H9 (cell line): ENCODE measurements around the gene ANKHD1. TPM values are rescaled to one million over a fixed set of nuclear protein-coding genes. Genes with fewer than 3 reads are reported as not detected.

ENCODE experiments used
- DNase-seq: peaks from one replicate; pipeline ENCODE4 v3.0.0-alpha.2; 2017
- H2AFZ ChIP-seq: one replicate; pipeline ENCODE4 v1.6.1; 2013; ENCODE audit warnings: mild to moderate bottlenecking, low read length, control low read depth, moderate library complexity
- H2AK5ac ChIP-seq: 2 replicates; pipeline ENCODE4 v1.6.1; 2013; ENCODE audit warnings: low read length, control low read depth, mixed read lengths; ENCODE audit not compliant: insufficient read length
- H2BK120ac ChIP-seq: one replicate; pipeline ENCODE4 v1.6.1; 2013; ENCODE audit warnings: low read depth, mild to moderate bottlenecking, low read length, control low read depth, inconsistent platforms; ENCODE audit not compliant: poor library complexity, severe bottlenecking
- H2BK12ac ChIP-seq: 2 replicates; pipeline ENCODE4 v1.6.1; 2013; ENCODE audit warnings: low read length, control low read depth, mixed read lengths, low read depth; ENCODE audit not compliant: insufficient read length
- H2BK15ac ChIP-seq: 2 replicates; pipeline ENCODE4 v1.6.1; 2013; ENCODE audit warnings: low read depth, low read length, control low read depth
- H2BK20ac ChIP-seq: one replicate; pipeline ENCODE4 v1.6.1; 2013; ENCODE audit warnings: low read depth, mild to moderate bottlenecking, low read length, control low read depth, inconsistent platforms; ENCODE audit not compliant: poor library complexity, severe bottlenecking
- H2BK5ac ChIP-seq: 2 replicates; pipeline ENCODE4 v1.6.1; 2013; ENCODE audit warnings: low read length, control low read depth, mixed read lengths; ENCODE audit not compliant: insufficient read length
- H3K14ac ChIP-seq: 2 replicates; pipeline ENCODE4 v1.6.1; 2013; ENCODE audit warnings: low read length, control low read depth; ENCODE audit not compliant: insufficient read depth
- H3K18ac ChIP-seq: 2 replicates; pipeline ENCODE4 v1.6.1; 2013; ENCODE audit warnings: low read depth, mild to moderate bottlenecking, mixed read lengths, low read length, control low read depth; ENCODE audit not compliant: insufficient read length
- H3K23ac ChIP-seq: 2 replicates; pipeline ENCODE4 v1.6.1; 2013; ENCODE audit warnings: low read length, control low read depth, mixed read lengths, low read depth; ENCODE audit not compliant: insufficient read length
- H3K23me2 ChIP-seq: 2 replicates; pipeline ENCODE4 v1.6.1; 2013; ENCODE audit warnings: low read depth, mild to moderate bottlenecking, mixed read lengths, low read length, control low read depth; ENCODE audit not compliant: insufficient read length, poor library complexity, severe bottlenecking
- H3K27ac ChIP-seq: 2 replicates; pipeline ENCODE4 v1.5.1; 2013; ENCODE audit warnings: low read length, control low read depth, mixed read lengths, low read depth; ENCODE audit not compliant: insufficient read length
- H3K27me3 ChIP-seq: 2 replicates; pipeline ENCODE4 v1.6.1; 2013; ENCODE audit warnings: low read length, control low read depth, inconsistent platforms; ENCODE audit not compliant: insufficient read depth
- H3K4ac ChIP-seq: 2 replicates; pipeline ENCODE4 v1.6.1; 2013; ENCODE audit warnings: low read depth, mild to moderate bottlenecking, control low read depth, inconsistent platforms, low read length, moderate library complexity
- H3K4me1 ChIP-seq: 2 replicates; pipeline ENCODE4 v1.6.1; 2013; ENCODE audit warnings: low read length, control low read depth, inconsistent platforms; ENCODE audit not compliant: insufficient read depth
- H3K4me2 ChIP-seq: 2 replicates; pipeline ENCODE4 v1.6.1; 2013; ENCODE audit warnings: low read length, control low read depth, mixed read lengths; ENCODE audit not compliant: insufficient read length, insufficient read depth
- H3K56ac ChIP-seq: 2 replicates; pipeline ENCODE4 v1.6.1; 2013; ENCODE audit warnings: low read depth, mild to moderate bottlenecking, mixed read lengths, low read length, control low read depth; ENCODE audit not compliant: insufficient read length
- H3K79me1 ChIP-seq: 2 replicates; pipeline ENCODE4 v1.6.1; 2013; ENCODE audit warnings: low read depth, mild to moderate bottlenecking, moderate library complexity, low read length, control low read depth, inconsistent platforms; ENCODE audit not compliant: insufficient read depth, poor library complexity, severe bottlenecking
- H3K79me2 ChIP-seq: 2 replicates; pipeline ENCODE4 v1.6.1; 2013; ENCODE audit warnings: low read length, control low read depth, inconsistent platforms; ENCODE audit not compliant: insufficient read depth
- H3K9ac ChIP-seq: 2 replicates; pipeline ENCODE4 v1.6.1; 2013; ENCODE audit warnings: low read length, control low read depth, mixed read lengths; ENCODE audit not compliant: insufficient read length; ENCODE audit errors: extremely low read depth
- H3K9me3 ChIP-seq: one replicate; pipeline ENCODE4 v1.6.1; 2013; ENCODE audit warnings: low read depth, low read length, inconsistent platforms; ENCODE audit not compliant: control insufficient read depth
- H3T11ph ChIP-seq: one replicate; pipeline ENCODE4 v1.6.1; 2013; ENCODE audit warnings: mild to moderate bottlenecking, low read length, control low read depth, inconsistent platforms
- H4K20me1 ChIP-seq: one replicate; pipeline ENCODE4 v1.6.1; 2013; ENCODE audit not compliant: control insufficient read depth, insufficient read length, insufficient read depth
- H4K5ac ChIP-seq: 2 replicates; pipeline ENCODE4 v1.6.1; 2013; ENCODE audit warnings: low read depth, mild to moderate bottlenecking, mixed read lengths, low read length, control low read depth; ENCODE audit not compliant: insufficient read length
- H4K8ac ChIP-seq: replicated peaks from 2 replicates; pipeline ENCODE4 v1.6.1; 2013; ENCODE audit warnings: low read length, control low read depth, mixed read lengths, low read depth; ENCODE audit not compliant: insufficient read length
- H4K91ac ChIP-seq: 2 replicates; pipeline ENCODE4 v1.6.1; 2013; ENCODE audit warnings: low read depth, mild to moderate bottlenecking, moderate library complexity, mixed read lengths, low read length, control low read depth; ENCODE audit not compliant: insufficient read length
- H3K27ac Mint-ChIP-seq, 3 experiments: 2 replicates in 2 of 3; 3 replicates in 1 of 3; pipeline ENCODE4 v1.8.0; 2020 to 2021; ENCODE audit warnings: mixed read lengths in 3 of 3, mild to moderate bottlenecking in 1 of 3, moderate library complexity in 1 of 3
- H3K27me3 Mint-ChIP-seq: 2 replicates; pipeline ENCODE4 v1.8.0; 2021; ENCODE audit warnings: low read depth, mild to moderate bottlenecking, moderate library complexity, mixed read lengths
- H3K36me3 Mint-ChIP-seq, 3 experiments: 2 replicates in 2 of 3; 3 replicates in 1 of 3; pipeline ENCODE4 v1.8.0; 2020 to 2021; ENCODE audit warnings: low read depth in 3 of 3, mixed read lengths in 3 of 3; ENCODE audit not compliant: insufficient read depth in 1 of 3
- H3K4me1 Mint-ChIP-seq, 2 experiments: 2 replicates each; pipeline ENCODE4 v1.8.0; 2020; ENCODE audit warnings: mixed read lengths in 2 of 2
- H3K4me3 Mint-ChIP-seq, 2 experiments: 2 replicates in 1 of 2; 3 replicates in 1 of 2; pipeline ENCODE4 v1.8.0; 2020 to 2021; ENCODE audit warnings: mild to moderate bottlenecking in 2 of 2, mixed read lengths in 2 of 2, moderate library complexity in 1 of 2
- H3K9me3 Mint-ChIP-seq, 2 experiments: 2 replicates in 1 of 2; 3 replicates in 1 of 2; pipeline ENCODE4 v1.8.0; 2020; ENCODE audit warnings: mild to moderate bottlenecking in 2 of 2, mixed read lengths in 2 of 2, moderate library complexity in 1 of 2
- WGBS: extraction: QIAGEN DNeasy Blood & Tissue Kit; methylation state at CpG from one replicate; pipeline ENCODE4 v1.1.7; 2013; ENCODE audit warnings: missing lambda C conversion rate, low lambda C conversion rate, mixed read lengths; ENCODE audit not compliant: insufficient read length; ENCODE audit errors: extremely low coverage; 5-methylcytosine and 5-hydroxymethylcytosine counted together
- total RNA-seq: library from RNA; stranded (reverse); gene quantifications from 2 replicates; pipeline ENCODE4 v1.2.1, GENCODE V29; 2021
- TF ChIP-seq, protein P1 (sequence below): fragments of 200-600 bp; sonication (generic); conservative IDR thresholded peaks from 3 replicates; pipeline ENCODE4 v1.8.0; 2021; ENCODE audit warnings: antibody characterized with exemption, mild to moderate bottlenecking

ANKHD1 gene
- total RNA-seq, 1 experiment from 2014 or later, result 105 TPM

DNA sequence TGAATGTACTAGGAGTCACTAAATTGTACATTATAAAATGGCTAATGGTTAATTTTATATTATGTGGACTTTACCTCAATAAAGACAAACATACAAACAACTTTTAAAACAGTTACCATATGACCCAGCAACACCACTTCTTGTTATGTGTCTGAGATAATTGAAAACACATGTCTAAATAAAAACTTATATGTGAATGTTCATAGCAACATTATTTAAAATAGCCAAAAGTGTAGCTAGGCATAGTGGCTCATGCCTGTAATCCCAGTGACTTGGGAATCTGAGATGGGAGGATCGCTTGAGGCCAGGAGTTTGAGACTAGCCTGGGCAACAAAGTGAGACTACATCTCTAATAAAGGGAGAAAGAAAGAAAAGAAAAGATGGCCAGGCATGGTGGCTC is 185.9 kb downstream of the ANKHD1 start:
- Histone ChIP-seq H2AFZ (no peak overlapping the region), H3K27ac (no peak overlapping the region), H2BK5ac (no peak overlapping the region), H4K5ac (no peak overlapping the region), H3K14ac (no peak overlapping the region), H3K9ac (no peak overlapping the region), H3K23ac (no peak overlapping the region), H2BK120ac (no peak overlapping the region), H3K23me2 (no peaks in the 10 kb centered on the region), H2BK20ac (no peak overlapping the region), H2AK5ac (no peak overlapping the region), H3K9me3 (no peaks in the 10 kb centered on the region), H2BK12ac (no peak overlapping the region), H3K4me2 (no peak overlapping the region), H2BK15ac (no peak overlapping the region), H4K91ac (no peak overlapping the region), H3K4ac (no peak overlapping the region), H3K27me3 (no peaks in the 10 kb centered on the region), H4K8ac (no peak overlapping the region), H3K4me1 (no peaks in the 10 kb centered on the region), H3K18ac (no peak overlapping the region), H3K79me1 (no peaks in the 10 kb centered on the region), H4K20me1 (no peaks in the 10 kb centered on the region), H3K79me2 (no peaks in the 10 kb centered on the region), H3T11ph (no peak overlapping the region), H3K56ac (no peak overlapping the region)
- Mint-ChIP-seq H3K27ac (no peak overlapping the region), H3K36me3 (no peaks in the 10 kb centered on the region), H3K9me3 (peaks cover 9 to 13% of the 10 kb centered on the region in 2 experiments), H3K27me3 (peaks cover 7% of the 10 kb centered on the region), H3K4me3 (no peak overlapping the region), H3K4me1 (no peaks in the 10 kb centered on the region)
- TF ChIP-seq, protein P1, sequence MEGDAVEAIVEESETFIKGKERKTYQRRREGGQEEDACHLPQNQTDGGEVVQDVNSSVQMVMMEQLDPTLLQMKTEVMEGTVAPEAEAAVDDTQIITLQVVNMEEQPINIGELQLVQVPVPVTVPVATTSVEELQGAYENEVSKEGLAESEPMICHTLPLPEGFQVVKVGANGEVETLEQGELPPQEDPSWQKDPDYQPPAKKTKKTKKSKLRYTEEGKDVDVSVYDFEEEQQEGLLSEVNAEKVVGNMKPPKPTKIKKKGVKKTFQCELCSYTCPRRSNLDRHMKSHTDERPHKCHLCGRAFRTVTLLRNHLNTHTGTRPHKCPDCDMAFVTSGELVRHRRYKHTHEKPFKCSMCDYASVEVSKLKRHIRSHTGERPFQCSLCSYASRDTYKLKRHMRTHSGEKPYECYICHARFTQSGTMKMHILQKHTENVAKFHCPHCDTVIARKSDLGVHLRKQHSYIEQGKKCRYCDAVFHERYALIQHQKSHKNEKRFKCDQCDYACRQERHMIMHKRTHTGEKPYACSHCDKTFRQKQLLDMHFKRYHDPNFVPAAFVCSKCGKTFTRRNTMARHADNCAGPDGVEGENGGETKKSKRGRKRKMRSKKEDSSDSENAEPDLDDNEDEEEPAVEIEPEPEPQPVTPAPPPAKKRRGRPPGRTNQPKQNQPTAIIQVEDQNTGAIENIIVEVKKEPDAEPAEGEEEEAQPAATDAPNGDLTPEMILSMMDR, result no peak
- DNase-seq, result no peak
- WGBS, result no CpG with 5 or more reads among the region's 1 CpG
